Hepatocyte (in vitro differentiated cells): ENCODE measurements around the gene KSR2. TPM values are rescaled to one million over a fixed set of nuclear protein-coding genes. Genes with fewer than 3 reads are reported as not detected.

Experiments used
- DNase-seq: peaks from one replicate; pipeline ENCODE4 v3.0.0-alpha.2; 2016; ENCODE audit warnings: low spot score
- H2AFZ ChIP-seq: fragments of 200-600 bp; sonication (generic); 2 replicates; pipeline ENCODE4 v1.6.0; 2016; ENCODE audit warnings: antibody characterized with exemption, mild to moderate bottlenecking
- H3K27ac ChIP-seq: fragments of 200-600 bp; sonication (generic); 2 replicates; pipeline ENCODE4 v1.5.1; 2016; ENCODE audit warnings: mild to moderate bottlenecking
- H3K27me3 ChIP-seq: fragments of 200-600 bp; sonication (generic); 2 replicates; pipeline ENCODE4 v1.6.1; 2016
- H3K36me3 ChIP-seq: fragments of 200-600 bp; sonication (generic); replicated peaks from 2 replicates; pipeline ENCODE4 v1.5.1; 2016; ENCODE audit warnings: low read depth; ENCODE audit not compliant: insufficient read depth
- H3K4me1 ChIP-seq: fragments of 200-600 bp; sonication (generic); 2 replicates; pipeline ENCODE4 v1.5.1; 2016; ENCODE audit warnings: mild to moderate bottlenecking, moderate library complexity; ENCODE audit not compliant: insufficient read depth
- H3K4me2 ChIP-seq: fragments of 200-600 bp; sonication (generic); 2 replicates; pipeline ENCODE4 v1.6.0; 2016
- H3K4me3 ChIP-seq: fragments of 200-600 bp; sonication (generic); 2 replicates; pipeline ENCODE4 v1.5.1; 2016; ENCODE audit warnings: mild to moderate bottlenecking
- H3K79me2 ChIP-seq: fragments of 200-600 bp; sonication (generic); 2 replicates; pipeline ENCODE4 v1.6.0; 2017; ENCODE audit warnings: mild to moderate bottlenecking
- H3K9me2 ChIP-seq: fragments of 200-600 bp; sonication (generic); replicated peaks from 2 replicates; pipeline ENCODE4 v1.6.0; 2017; ENCODE audit warnings: mild to moderate bottlenecking; ENCODE audit not compliant: insufficient read depth
- H3K9me3 ChIP-seq: fragments of 200-600 bp; sonication (generic); 2 replicates; pipeline ENCODE4 v1.5.1; 2016; ENCODE audit warnings: low read depth, mild to moderate bottlenecking
- H4K20me1 ChIP-seq: fragments of 200-600 bp; sonication (generic); 2 replicates; pipeline ENCODE4 v1.6.0; 2016; ENCODE audit warnings: mild to moderate bottlenecking; ENCODE audit not compliant: insufficient read depth, poor library complexity, severe bottlenecking
- CTCF ChIP-seq: fragments of 200-600 bp; sonication (generic); IDR thresholded peaks from 2 replicates; pipeline ENCODE4 v1.5.1; 2016; ENCODE audit warnings: antibody characterized with exemption, mild to moderate bottlenecking; ENCODE audit not compliant: poor library complexity
- EZH2 ChIP-seq: fragments of 200-600 bp; sonication (generic); IDR thresholded peaks from 2 replicates; pipeline ENCODE4 v1.6.1; 2016; ENCODE audit warnings: antibody characterized with exemption, mild to moderate bottlenecking, borderline replicate concordance
- EZH2phosphoT487 ChIP-seq: fragments of 200-600 bp; sonication (generic); IDR thresholded peaks from one replicate; pipeline ENCODE4 v1.6.1; 2018; ENCODE audit warnings: antibody characterized with exemption, mild to moderate bottlenecking, low read depth, moderate library complexity; ENCODE audit not compliant: unreplicated experiment, severe bottlenecking
- WGBS: methylation state at CpG from one replicate; pipeline ENCODE4 v1.1.6; 2016; ENCODE audit warnings: low lambda C conversion rate; ENCODE audit errors: missing lambda C conversion rate; 5-methylcytosine and 5-hydroxymethylcytosine counted together
- polyA plus RNA-seq: library from polyadenylated mRNA; unstranded; fragments of >200 nt; fragmentation: Nextera tagmentation; extraction: Ambion mirVana; gene quantifications from 2 replicates; pipeline ENCODE4 v1.2.1, GENCODE V29; 2016
- total RNA-seq: library from RNA; depleted of rRNA; stranded (reverse); fragments of >200 nt; gene quantifications from 2 replicates; pipeline ENCODE4 v1.2.3, GENCODE V29; 2014

The KSR2 gene
- total and polyA plus RNA-seq, 2 experiments from 2014 or later = 0.37 to 0.46 TPM

- Histone ChIP-seq H3K9me3 (no peaks in the 10 kb centered on the region), H3K27ac (no peak overlapping the region), H3K4me2 (no peak overlapping the region), H3K27me3 (peaks cover 51% of the 10 kb centered on the region), H3K4me3 (no peak overlapping the region), H4K20me1 (no peaks in the 10 kb centered on the region), H3K79me2 (no peaks in the 10 kb centered on the region), H2AFZ (no peak overlapping the region), H3K9me2 (no peaks in the 10 kb centered on the region), H3K4me1 (peaks cover 3% of the 10 kb centered on the region), H3K36me3 (no peaks in the 10 kb centered on the region)
- 73% methylated on average over 1 of the region's 1 CpG for WGBS
- TF ChIP-seq CTCF (no peak), EZH2phosphoT487 (no peak), EZH2 (no peak)
- no peak for DNase-seq
These were observed 462.5 kb downstream of the KSR2 start for GRCh38 chr12:117506333-117506732.

GRCh38 chr12:117502633-117503032 is 466.2 kb downstream of the KSR2 start:
- Histone ChIP-seq H3K27ac (no peak overlapping the region), H3K9me2 (no peaks in the 10 kb centered on the region)
- WGBS = 64% methylated on average over 2 of the region's 2 CpGs

GRCh38 chr12:117502233-117502632 is 466.6 kb downstream of the KSR2 start:
- Histone ChIP-seq H2AFZ (no peak overlapping the region), H3K36me3 (no peaks in the 10 kb centered on the region), H3K4me3 (no peak overlapping the region), H3K9me2 (no peaks in the 10 kb centered on the region), H3K9me3 (no peaks in the 10 kb centered on the region), H3K4me2 (no peak overlapping the region), H3K79me2 (no peaks in the 10 kb centered on the region), H3K27me3 (peaks cover 31% of the 10 kb centered on the region), H4K20me1 (no peaks in the 10 kb centered on the region), H3K4me1 (peaks cover 9% of the 10 kb centered on the region), H3K27ac (no peak overlapping the region)
- 98% methylated on average over 4 of the region's 4 CpGs for WGBS
- no peak for TF ChIP-seq EZH2phosphoT487
- no peak for TF ChIP-seq CTCF
- TF ChIP-seq EZH2 = no peak
- DNase-seq = no peak

More at GRCh38 chr12:117502633-117503032, 466.2 kb downstream of the KSR2 start:
- Histone ChIP-seq H3K4me1 (peaks cover 9% of the 10 kb centered on the region), H3K27me3 (peaks cover 30% of the 10 kb centered on the region), H2AFZ (no peak overlapping the region), H3K9me3 (no peaks in the 10 kb centered on the region), H4K20me1 (no peaks in the 10 kb centered on the region), H3K4me3 (no peak overlapping the region), H3K4me2 (no peak overlapping the region), H3K36me3 (no peaks in the 10 kb centered on the region), H3K79me2 (no peaks in the 10 kb centered on the region)
- no peak for DNase-seq
- TF ChIP-seq CTCF (no peak), EZH2phosphoT487 (no peak), EZH2 (no peak)
